GM21737 (cell line): ENCODE data around the gene PLEKHG7.
"Not testable (repeated sequence)": the region's sequence is repeated elsewhere in the genome, so short reads cannot be mapped to it uniquely, and the experiment has no call there.

ENCODE experiments used
- ATAC-seq: cut with Tn5 transposase; IDR thresholded peaks from one replicate; pipeline ENCODE4 v1.9.1; 2021; ENCODE audit warnings: mild to moderate bottlenecking, moderate library complexity; ENCODE audit not compliant: unreplicated experiment

PLEKHG7 gene

DNA sequence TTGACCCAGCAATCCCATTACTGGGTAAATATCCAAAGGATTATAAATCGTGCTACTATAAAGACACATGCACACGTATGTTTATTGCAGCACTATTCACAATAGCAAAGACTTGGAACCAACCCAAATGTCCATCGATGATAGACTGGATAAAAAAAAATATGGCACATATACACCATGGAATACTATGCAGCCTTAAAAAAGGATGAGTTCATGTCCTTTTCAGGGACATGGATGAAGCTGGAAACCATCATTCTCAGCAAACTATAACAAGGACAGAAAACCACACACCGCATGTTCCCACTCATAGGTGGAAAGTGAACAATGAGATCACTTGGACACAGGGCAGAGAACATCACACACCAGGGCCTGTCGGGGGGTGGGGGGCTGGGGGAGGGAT lies 91.6 kb downstream of the PLEKHG7 start:
- not testable (repeated sequence) for ATAC-seq

DNA sequence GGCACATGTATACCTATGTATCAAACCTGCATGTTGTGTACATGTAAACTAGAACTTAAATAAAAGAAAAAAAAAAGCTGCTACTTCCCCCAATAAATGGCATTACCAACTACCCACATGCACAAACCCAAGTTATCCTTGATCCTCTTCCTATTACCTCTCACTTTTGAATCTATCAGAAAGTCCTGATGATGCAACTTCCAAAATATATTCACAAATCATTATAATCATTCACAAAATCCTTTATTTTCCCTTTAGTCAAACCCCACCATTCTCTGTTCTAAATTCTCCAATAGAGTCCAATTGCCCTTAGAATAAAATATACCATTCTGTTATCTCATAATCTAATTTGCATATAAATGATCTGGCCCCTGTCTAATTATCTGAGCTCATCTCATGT lies 92.0 kb downstream of the PLEKHG7 start:
- ATAC-seq, result no peak

DNA sequence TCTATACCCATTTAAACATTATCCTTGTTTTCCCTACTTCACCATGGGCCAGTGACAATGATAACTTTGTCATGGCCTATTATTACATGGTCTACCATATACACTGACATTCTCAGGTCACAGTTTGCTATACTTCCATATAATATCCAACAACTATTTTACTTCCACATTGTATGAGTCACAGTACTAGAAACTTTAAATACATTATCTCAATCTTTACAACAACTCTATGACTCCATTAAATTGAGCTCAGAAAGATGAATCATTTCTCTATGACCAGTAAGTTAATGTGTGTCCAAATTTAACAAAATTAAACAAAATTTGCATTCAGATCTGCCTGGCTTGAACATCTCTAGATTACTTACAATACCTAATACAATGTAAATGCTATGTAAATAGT lies 93.9 kb downstream of the PLEKHG7 start:
- no peak for ATAC-seq

DNA sequence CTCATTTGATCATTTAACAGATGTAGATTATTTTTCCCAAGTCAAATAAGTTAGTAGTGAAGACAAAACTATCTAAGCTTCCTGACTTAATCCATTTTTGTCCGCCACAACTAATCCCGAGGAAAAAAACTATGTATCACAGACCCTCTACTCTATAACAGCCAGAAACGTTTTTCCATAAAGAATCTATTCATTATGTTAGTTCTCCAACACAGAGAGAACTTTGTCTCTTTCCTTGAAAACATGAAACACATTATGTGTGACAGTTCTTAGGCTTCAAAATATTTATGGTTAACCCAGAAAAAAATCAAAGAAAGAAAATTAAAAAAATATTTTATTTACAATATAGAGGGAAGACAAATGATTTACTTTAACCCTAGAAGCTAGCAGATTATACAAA lies 100.1 kb downstream of the PLEKHG7 start:
- no peak for ATAC-seq

DNA sequence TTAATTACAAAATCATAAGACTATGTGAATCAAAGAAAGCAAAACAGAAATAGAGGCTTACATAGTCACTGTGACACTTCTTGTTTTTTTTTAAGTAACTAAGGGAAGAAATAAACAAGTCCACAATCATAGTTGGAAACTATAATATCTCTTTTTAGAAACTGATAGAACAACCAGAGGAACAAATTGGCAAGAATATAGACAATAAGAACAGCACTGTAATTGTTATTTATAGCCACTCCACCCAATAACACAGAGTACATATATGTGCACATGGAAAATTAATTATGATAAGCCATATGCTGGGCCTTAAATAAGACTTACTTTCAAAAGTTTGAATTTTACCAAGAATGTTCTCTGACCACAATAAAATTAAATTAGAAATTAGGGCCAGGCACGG lies 101.1 kb downstream of the PLEKHG7 start:
- ATAC-seq, result no peak

DNA sequence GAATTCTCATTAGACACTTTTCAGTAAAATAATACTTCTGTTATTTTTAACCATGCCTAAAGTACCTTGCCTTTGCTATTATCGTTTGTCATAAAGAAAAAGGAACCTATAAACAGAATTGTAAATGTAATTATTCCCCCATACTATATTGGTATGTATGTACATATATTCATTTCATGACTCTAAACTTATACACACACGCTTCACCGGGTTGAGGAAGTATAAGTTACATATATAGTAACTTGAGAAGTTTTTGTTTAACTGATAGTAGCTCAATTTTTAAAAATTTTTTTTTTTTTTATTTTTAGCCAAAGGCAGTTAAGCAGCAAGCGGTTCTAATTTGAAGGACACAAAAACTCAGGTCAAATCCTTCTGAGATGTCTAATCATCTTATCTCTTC lies 107.6 kb downstream of the PLEKHG7 start:
- no peak for ATAC-seq

DNA sequence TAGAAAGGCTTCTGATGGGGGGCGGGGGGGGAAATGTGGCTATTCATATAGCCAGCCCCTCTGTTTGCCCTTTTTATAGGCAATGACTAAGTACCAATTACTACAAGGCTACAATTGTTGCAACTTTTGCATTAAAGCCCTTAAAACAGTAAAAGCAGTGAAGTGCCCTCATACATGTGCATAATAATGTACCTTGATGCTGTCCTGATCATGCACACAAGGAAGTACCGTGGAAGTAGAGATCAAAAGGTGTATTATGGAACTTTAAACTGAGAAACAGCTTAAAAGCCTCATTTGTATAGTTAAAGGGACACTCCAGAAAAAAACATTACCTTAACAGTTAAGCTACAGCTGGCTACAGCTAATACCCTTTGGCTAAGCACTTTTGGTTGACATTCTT lies 111.8 kb downstream of the PLEKHG7 start:
- no peak for ATAC-seq

DNA sequence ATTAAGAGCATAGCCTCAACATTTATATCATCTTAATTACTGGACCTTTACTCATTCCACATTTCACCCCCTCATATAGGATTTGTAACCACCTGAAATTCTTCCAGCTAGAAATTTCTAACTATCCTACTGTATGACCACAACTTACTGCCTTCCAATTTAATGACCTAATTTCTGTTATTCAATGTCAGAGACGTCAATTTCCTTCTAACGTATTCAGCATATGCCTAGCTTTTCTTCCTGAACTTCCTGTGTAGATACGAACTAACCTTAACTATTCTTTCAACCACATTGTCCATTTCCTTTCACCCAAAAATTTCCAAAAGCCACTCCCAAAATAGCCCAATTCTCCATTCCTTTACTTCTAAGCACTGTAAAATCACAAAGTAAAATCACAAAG lies 118.4 kb downstream of the PLEKHG7 start:
- no peak for ATAC-seq
